Measurements from ENCODE around the gene RNF125. TPM values are rescaled to one million over a fixed set of nuclear protein-coding genes. Genes with fewer than 3 reads are reported as not detected.

The RNF125 gene
- total RNA-seq = 0.13 and 0.69 TPM in 2 replicates

DNA sequence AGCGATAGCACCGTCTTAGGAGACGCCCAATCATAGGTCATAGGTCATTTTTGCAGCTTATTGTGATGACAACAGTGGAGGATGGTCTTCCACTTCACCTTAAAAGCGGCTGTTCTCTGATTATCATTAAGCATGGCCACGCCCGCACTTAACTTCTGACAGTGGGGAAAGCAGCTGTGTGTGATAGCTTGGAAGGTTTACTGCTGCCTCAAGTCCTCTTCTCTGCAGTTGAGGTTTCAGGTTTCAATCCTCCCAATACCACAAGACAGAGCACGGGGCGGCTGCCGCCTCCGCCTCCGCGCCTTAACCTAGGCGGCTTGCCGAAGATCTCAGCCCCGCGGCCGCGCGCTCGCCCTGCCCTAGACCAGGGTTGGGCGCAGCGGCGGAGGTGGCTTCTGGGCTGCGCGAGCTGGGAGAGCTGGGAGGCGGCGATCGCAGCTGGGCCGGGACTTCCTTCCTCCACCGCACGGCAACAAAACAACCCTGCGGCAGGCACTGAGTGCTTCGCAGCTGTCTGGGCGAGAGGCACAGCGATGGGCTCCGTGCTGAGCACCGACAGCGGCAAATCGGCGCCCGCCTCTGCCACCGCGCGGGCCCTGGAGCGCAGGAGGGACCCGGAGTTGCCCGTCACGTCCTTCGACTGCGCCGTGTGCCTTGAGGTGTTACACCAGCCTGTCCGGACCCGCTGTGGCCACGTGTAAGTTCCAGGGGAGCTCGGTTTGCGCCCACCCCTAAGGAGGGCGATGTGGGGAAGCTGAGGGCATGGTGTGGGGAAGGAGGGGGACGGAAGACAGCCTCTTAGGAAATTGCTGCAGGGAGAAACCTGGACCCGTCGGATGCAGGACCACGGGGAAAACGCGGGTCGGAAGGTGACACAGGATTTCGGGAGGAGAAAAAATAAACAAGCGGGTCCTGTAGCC is at the start of gene RNF125:
RNF125 (plus strand) TSS at position 495 of the 920 bp plus-strand sequence; CDS start at position 534, 39 bp downstream.

DNA sequence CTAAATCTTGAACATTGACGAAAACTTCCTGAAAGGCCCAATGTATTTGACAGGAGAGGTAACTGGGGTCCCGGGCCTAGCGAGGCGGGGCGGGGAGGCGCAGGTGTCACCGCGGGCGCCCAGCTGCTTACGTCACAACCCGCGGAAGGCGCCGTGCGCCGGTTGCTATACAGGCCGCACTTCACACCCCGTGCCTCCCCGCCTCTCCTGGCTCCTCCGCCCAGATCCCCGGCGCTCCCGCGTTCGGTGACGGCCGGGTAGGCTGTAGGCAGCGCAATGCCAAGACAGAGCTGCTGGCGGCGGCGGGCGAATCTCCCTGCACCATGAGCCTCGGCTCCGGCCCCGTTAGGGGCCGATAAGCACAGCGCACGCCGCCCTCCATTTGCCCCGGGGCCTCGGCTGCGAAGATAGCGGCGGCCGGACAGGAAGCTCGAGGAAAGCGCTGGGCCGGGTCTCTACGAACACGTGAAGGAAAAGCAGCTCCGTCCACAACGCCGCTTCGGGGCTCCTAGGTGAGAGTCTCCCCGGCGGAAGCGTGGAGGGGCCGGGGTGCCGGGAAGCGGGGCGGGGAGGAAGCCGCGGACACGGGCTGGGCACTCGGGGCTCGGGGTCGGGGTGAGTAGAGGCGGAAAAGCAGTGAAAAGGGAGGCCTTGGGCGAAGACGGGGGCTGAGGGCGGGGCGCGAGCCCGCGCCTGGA is 73.2 kb downstream of the RNF125 start, which contains the start of gene RNF138:
RNF138 (plus strand) TSS at position 151 of the 698 bp plus-strand sequence. CDS start 903 bp downstream, outside the sequence.

Other genes starting within 250 kb of the RNF125 start
- 55.4 and 68.0 TPM in 2 replicates for gene TRAPPC8, start 75.7 kb upstream of the RNF125 start, total RNA-seq
- gene RNF138, start 73.0 kb downstream of the RNF125 start, total RNA-seq = 17.3 and 22.0 TPM in 2 replicates
- 0.07 TPM in 1 of 2 replicates, not detected in the other for gene MEP1B, start 171.2 kb downstream of the RNF125 start, total RNA-seq